Fibroblast of mammary gland (primary cell): ENCODE measurements around the gene APBB2.

Experiments
- DNase-seq: peaks from one replicate; pipeline ENCODE4 v3.0.0-alpha.2; 2010; ENCODE audit warnings: low read depth
- H3K4me3 ChIP-seq: 2 replicates; pipeline ENCODE4 v1.5.1; 2011; ENCODE audit warnings: low read depth, mild to moderate bottlenecking, low read length, moderate library complexity; ENCODE audit not compliant: control insufficient read depth
- CTCF ChIP-seq: conservative IDR thresholded peaks from 2 replicates; pipeline ENCODE4 v1.5.1; 2011; ENCODE audit warnings: low read depth, low read length, inconsistent platforms; ENCODE audit not compliant: control insufficient read depth, insufficient read depth

The APBB2 gene

DNA sequence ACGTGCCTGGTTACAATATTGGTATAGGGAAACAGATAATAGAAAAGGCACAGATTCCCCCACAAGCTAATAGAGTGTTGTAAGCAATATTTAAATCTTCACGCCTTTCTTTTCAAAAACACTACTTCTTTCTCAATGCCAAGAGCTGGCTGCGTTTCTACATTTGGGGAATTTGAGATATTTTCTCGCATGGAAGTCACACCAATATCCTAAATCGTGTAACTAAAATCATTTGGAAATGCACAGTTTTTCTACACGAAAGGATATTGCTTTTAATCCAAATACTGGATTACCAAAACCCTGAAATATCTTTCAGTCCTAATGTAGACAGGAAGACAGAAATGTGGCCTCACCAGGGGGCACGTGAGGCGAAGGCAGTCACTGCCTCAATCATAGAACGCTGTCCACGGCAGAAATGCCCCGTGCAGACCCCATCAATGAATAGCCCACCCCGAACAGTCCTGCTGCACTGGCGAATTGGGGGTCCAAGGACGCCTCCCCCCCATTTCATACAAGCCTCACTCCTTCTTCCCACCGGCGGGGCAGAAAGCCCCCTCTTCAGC, 358.0 kb downstream of the APBB2 start:
- TF ChIP-seq CTCF, result no peak
- DNase-seq, result no peak
- H3K4me3 ChIP-seq, result peak overlapping the region; percentile 39

- no peak for DNase-seq
- TF ChIP-seq CTCF, result no peak
- no peak overlapping the region for H3K4me3 ChIP-seq
These were observed 363.8 kb downstream of the APBB2 start for GRCh38 chr4:40850496-40850895.

DNA sequence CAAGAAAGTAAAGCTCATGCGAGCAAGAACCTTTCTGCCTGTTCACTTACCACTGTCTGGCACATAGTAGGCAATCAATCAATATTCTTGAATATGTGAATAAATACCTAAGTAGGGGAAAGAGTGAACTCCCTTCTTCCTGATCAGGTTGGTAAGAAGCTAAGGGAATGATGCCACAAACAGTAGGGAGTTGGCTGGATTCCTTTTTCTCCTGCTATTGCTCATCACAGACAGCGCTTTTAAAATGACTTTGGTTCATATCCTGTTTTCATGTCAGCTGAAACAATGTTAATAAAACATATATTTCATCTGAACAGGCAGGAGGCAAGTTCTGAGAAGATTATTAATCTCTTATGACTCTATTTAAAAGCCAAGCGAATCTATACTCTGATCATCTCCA, 365.4 kb downstream of the APBB2 start:
- TF ChIP-seq CTCF, result no peak
- H3K4me3 ChIP-seq, result no peak overlapping the region
- peak; percentile 53 for DNase-seq

DNA sequence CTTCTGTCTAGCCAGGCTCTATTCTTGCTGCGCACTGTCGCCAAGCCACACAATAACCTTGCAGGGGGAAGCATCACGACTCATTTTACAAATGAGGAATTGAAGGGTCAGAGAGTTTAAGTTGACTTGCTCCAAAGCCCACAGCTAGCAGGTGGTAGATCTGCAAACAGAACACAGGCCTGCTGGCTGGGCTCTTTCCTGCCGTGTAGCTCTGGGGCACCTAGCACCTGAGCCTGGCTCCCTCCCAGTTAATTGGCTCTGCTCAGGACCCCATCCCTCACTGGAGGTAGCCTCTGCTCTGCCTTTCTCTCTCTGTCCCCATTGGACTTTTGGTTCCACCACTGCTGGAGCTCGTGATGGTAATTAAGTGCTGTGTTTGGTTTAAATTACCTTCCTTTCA, 366.1 kb downstream of the APBB2 start:
- no peak for DNase-seq
- H3K4me3 ChIP-seq, result no peak overlapping the region
- no peak for TF ChIP-seq CTCF

- TF ChIP-seq CTCF, result no peak
- no peak overlapping the region for H3K4me3 ChIP-seq
- DNase-seq, result no peak
These were observed 367.8 kb downstream of the APBB2 start for GRCh38 chr4:40846532-40846931.

- no peak overlapping the region for H3K4me3 ChIP-seq
- DNase-seq, result no peak
- TF ChIP-seq CTCF, result no peak
These were observed 369.0 kb downstream of the APBB2 start for GRCh38 chr4:40845154-40845835.
